Bronchial epithelial cell (primary cell): ENCODE measurements around the gene NRARP. TPM values are rescaled to one million over a fixed set of nuclear protein-coding genes. Genes with fewer than 3 reads are reported as not detected.

ENCODE experiments used
- DNase-seq: peaks from one replicate; pipeline ENCODE4 v3.0.0-alpha.2; 2010; ENCODE audit warnings: low read depth
- FAIRE-seq: peaks from 2 replicates; lab custom pipeline; 2011; peaks lifted over from hg19 to GRCh38; lab: Jason Lieb, UNC
- H3K27me3 ChIP-seq: 2 replicates; pipeline ENCODE4 v1.5.1; 2011; ENCODE audit warnings: low read length; ENCODE audit not compliant: control insufficient read depth, insufficient read depth
- H3K36me3 ChIP-seq: 2 replicates; pipeline ENCODE4 v1.5.1; 2011; ENCODE audit warnings: low read length; ENCODE audit not compliant: control insufficient read depth, insufficient read depth
- H3K4me3 ChIP-seq: 2 replicates; pipeline ENCODE4 v1.5.1; 2011; ENCODE audit warnings: mild to moderate bottlenecking, low read depth, low read length, control low read depth
- CTCF ChIP-seq: IDR thresholded peaks from 2 replicates; pipeline ENCODE4 v1.5.1; 2011; ENCODE audit warnings: mild to moderate bottlenecking, moderate library complexity, low read length, control low read depth, inconsistent platforms; ENCODE audit not compliant: insufficient read depth, severe bottlenecking
- total RNA-seq: library from RNA; depleted of rRNA; stranded (reverse); fragments of >200 nt; gene quantifications from 2 replicates; pipeline ENCODE4 v1.2.1, GENCODE V29; 2014

NRARP gene
- total RNA-seq, 1 donor from 2014 or later: 3.4 TPM

- DNase-seq (peak; percentile 69), FAIRE-seq (no peak)
- Histone ChIP-seq H3K27me3 (no peaks in the 10 kb centered on the region), H3K36me3 (peaks cover 22% of the 10 kb centered on the region), H3K4me3 (peak within 1 kb of the TSS; percentile 82)
- peak; percentile 45 for TF ChIP-seq CTCF
Observed at GRCh38 chr9:137277329-137278041, 24.6 kb downstream of the NRARP start, which contains the start of gene TOR4A. TSS of gene TOR4A (plus strand) at chr9:137277726. CDS start at chr9:137278690, 964 bp downstream.

GRCh38 chr9:137276473-137277328 is 25.4 kb downstream of the NRARP start:
- FAIRE-seq: no peak
- Histone ChIP-seq H3K36me3 (peaks cover 21% of the 10 kb centered on the region), H3K27me3 (no peaks in the 10 kb centered on the region), H3K4me3 (peak overlapping the region; percentile 82)
- DNase-seq: no peak
- TF ChIP-seq CTCF: no peak

GRCh38 chr9:137275588-137276472 is 26.2 kb downstream of the NRARP start:
- no peak for FAIRE-seq
- H3K27me3 ChIP-seq: no peaks in the 10 kb centered on the region
- peaks cover 23% of the 10 kb centered on the region for H3K36me3 ChIP-seq
- no peak overlapping the region for H3K4me3 ChIP-seq
- TF ChIP-seq CTCF: no peak
- DNase-seq: no peak

- no peak for FAIRE-seq
- H3K36me3 ChIP-seq: peaks cover 21% of the 10 kb centered on the region
- no peak overlapping the region for H3K4me3 ChIP-seq
- no peaks in the 10 kb centered on the region for H3K27me3 ChIP-seq
- DNase-seq: no peak
- TF ChIP-seq CTCF: no peak
Observed at GRCh38 chr9:137275203-137275587, 26.9 kb downstream of the NRARP start.

- no peak for TF ChIP-seq CTCF
- no peak overlapping the region for H3K4me3 ChIP-seq
- FAIRE-seq (peak; percentile 70), DNase-seq (peak; percentile 73)
- H3K27me3 ChIP-seq: no peaks in the 10 kb centered on the region
- peaks cover 13% of the 10 kb centered on the region for H3K36me3 ChIP-seq
Observed at GRCh38 chr9:137273611-137274320, 28.3 kb downstream of the NRARP start.
